ENCODE results near the gene ZNF777.
"Not testable (repeated sequence)": the region's sequence is repeated elsewhere in the genome, so short reads cannot be mapped to it uniquely, and the experiment has no call there.

Gene ZNF777

DNA sequence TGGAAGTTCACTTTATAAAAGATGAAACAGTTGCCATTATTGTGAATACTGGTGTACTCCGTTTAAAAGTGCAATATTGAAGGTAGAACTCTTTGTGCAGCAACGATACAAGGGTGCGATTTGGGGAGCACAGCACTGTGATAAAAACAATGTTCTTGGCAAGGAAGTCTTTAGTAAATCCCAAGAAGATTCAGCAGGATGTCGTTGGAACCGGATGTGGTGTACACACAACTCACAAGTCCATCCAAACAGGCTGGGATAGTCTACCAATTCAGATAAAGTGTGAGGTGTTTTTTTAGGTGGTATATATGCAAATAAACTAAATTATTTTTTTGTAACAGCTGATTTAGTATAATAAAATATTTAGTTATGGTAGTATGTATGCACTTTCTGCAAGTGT, 46.7 kb downstream of the ZNF777 start:
- DNase-seq (ENCODE audit: low read depth) = no peak

DNA sequence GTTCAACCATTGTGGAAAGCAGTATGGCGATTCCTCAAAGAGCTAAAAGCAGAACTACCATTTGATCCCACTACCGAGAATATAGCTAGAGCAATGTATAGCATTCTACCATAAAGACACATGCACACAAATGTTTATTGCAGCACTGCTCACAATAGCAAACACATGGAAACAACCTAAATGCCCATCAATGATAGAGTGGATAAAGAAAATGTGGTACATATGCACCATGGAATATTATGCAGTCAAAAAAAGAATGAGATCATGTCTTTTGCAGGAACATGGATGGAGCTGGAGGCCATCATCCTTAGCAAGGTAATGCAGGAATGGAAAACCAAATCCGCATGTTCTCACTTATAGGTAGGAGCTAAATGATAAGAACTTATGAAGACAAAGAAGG, 47.8 kb downstream of the ZNF777 start:
- DNase-seq (ENCODE audit: low read depth) = not testable (repeated sequence)

DNA sequence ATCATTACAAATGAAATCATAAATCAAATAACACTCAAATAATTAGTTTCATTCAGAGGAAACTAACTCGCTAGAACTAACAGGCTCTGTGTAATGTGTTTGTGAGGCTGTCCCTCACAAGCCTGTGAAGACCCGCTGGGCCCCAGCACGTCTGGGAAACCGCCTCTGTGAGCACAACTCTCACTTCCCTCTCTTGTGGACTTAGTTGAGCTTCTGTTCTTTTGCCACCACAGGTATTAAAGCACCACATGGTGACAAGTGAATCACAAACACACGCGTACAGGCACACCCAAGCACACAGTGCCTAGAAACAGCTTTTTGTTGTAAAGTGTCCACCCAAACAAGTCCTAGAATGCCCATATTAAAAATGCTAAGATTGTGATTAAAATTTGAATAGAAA, 51.0 kb downstream of the ZNF777 start:
- no peak for DNase-seq (ENCODE audit: low read depth)

DNA sequence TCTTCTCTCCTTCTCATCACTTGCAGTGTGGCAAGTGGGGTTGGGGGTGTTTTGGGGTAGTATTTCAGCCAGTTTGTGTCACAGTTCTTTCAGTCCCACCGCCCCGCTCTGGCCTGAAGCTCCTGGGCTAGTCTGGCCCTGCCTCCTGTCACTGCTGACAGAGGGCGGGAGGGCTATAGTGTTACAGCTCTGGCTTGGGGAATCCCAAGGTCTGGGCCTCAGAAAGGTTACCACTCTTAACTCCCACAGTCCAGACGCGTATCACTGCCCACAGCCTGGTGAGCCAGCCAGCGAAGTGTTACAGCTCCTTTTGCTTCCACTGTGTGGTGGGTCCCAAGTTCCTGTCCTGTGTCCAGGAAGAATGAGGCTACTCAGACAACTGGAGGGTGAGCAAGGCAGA, 56.0 kb downstream of the ZNF777 start:
- DNase-seq (ENCODE audit: low read depth) = no peak

DNA sequence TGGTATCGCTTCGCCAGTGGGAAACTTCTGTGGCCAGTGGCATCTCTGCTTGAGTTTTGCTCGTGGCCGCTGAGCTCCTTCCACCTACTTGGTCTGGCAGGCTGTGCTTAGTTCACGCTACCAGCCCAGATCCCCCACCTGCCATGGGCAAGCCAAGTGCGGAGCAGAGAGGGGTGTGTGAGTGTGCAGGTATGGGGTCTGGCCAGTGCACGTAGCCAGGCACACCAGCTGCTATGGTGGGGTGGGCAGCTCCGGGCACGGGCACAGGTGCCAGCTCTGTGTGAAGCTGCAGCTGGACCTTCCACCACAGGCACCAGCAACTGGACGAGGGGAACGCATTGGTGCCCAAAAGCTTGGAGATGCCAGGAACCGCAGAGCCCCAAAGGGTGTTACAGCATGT, 56.5 kb downstream of the ZNF777 start:
- DNase-seq (ENCODE audit: low read depth) = no peak

DNA sequence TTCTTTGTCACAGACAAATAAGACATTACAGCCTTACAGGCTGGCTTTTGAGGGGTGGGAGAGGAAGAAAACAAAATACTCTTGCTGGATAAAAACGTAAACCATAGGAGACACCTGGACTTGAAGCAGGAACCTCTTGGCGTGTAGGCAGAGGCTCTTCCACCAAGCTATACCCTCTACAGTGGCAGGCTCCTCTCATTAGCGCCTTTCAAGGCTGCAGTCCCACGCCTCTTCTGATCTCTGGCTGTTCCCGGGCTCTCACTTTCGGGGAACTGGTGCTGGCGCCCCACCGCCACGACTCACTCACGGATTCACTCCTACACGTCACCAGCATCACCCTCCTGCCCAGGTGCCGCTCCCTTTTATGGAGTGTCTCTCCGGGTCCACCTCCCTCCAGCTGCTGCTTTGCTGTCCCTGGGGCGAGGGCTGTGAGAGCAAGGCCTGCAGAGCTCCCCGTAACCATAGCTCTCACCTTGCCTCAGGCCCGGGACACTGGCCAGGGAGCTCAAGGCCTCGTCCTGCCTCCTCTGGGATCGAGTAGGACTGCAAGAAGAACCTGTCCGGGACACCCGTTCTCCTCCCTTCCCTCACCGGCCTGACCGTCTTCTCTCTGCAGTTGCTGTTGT, 62.6 kb downstream of the ZNF777 start:
- no peak for DNase-seq (ENCODE audit: low read depth)

DNA sequence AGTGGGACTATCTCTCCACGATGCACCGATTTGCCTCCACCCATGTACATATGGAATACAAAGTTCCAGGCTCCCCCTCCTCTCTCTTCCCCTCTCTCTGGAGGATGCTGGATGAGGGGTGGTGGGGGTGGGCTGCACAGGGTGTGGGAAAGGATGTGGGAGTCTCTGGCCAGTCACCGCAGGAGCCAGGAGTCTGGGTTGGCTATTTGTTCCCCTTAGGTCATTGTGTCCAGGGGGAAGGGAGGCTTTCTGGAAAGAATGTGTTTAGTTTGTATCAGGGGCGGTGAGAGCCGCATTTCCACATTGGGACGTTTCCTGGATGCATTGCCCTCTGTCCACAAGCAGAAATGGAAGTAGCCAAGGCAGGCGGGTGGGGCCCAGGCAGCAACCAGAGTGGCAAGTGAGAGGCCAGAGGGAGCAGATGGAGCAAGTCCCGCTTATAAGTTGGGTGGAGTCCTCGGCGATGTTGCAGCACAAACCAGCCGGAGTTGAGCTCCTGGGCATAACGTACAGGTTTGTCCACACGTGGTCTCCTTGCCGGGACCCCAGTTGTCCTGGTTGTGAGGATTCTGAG, 63.3 kb downstream of the ZNF777 start:
- no peak for DNase-seq (ENCODE audit: low read depth)

DNA sequence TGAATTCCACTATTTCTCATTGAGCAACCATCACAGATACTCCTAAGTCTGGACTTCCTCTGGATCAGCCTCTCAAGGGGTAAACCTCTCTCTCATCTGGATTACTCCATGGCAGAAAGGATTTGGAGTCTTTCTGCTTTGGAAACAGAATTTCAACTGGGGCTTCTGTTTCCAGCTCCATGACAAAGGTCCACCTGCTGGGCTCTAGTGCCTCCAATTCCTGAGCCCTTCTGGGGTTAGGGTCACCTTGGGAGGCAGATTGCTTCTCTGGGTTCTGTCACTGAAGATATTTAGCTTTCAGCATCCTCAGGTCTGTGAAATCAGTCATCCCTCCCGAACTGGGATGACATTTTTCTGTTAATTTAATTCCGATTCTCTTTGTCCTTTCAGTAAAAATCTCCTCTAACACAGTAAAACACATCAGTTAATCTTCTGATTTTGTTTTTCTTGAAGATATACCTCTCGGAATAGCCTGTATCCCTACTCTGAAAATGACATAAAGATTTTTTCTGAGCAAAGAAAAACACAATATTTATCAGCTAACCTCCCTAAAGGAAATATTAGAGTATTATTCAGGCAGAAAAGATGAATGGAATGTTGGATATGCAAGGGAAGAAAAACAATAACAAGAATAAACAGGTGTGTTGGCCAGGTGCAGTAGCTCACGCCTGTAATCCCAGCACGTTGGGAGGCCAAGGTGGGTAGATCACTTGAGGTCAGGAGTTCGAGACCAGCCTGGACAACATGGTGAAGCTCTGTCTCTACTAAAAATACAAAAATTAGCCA, 72.1 kb downstream of the ZNF777 start:
- not testable (repeated sequence) for DNase-seq (ENCODE audit: low read depth)

DNA sequence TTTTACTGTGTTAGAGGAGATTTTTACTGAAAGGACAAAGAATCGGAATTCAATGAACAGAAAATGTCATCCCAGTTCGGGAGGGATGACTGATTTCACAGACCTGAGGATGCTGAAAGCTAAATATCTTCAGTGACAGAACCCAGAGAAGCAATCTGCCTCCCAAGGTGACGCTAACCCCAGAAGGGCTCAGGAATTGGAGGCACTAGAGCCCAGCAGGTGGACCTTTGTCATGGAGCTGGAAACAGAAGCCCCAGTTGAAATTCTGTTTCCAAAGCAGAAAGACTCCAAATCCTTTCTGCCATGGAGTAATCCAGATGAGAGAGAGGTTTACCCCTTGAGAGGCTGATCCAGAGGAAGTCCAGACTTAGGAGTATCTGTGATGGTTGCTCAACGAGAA, 74.3 kb downstream of the ZNF777 start:
- not testable (repeated sequence) for DNase-seq (ENCODE audit: low read depth)

DNA sequence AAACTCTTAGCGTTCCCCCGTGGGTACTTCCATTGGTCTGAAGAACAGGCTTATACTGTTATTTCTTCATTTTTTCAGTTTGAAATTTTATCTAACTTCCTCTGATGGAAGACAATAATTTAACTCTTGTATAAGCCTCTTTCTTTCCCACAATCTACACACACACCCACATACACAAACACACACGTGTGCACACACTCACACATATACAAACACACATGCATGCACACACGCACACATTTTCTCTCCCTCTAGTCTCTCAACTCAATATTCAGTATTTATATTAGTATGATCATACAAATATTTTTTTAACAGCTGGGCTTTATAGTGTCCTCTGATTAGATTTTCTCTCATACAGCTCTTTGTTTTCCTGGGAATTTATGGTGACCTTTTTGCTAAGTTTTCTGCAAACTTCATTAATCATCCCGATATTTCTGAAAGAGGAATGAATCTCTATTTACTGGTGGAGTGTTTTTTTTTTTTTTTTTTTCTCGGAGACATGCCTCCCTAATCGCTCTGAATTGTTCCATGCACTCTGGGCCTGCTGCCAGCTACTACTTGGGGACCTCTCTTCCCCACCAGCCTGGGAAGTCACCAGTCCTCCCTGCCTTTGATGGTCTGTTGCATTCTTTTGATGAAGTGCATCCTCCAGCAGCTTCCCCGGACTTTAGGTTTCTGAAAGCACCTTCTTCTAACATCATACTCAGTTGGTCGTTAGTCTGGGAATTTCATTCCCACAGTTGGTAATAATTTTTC, 75.5 kb downstream of the ZNF777 start:
- no peak for DNase-seq (ENCODE audit: low read depth)
